ENCODE measurements around the gene RMDN2.
"Not testable (repeated sequence)": the region's sequence is repeated elsewhere in the genome, so short reads cannot be mapped to it uniquely, and the experiment has no call there.

DNA sequence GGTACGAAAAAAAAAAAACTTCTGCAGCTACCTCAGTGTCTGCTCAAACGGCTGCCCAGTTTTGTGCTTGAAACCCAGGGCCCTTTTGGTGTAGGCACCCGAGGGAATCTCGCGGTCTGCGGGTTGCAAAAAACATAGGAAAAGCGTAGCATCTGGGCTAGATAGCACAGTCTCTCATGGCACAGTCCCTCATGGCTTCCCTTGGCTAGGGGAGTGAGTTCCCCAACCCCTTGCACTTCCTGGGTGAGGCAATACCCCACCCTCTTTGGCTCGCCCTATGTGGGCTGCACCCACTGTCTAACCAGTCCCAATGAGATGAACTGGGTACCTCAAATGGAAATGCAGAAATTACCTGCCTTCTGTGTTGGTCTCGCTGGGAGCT lies 37.6 kb downstream of the RMDN2 start:
- not testable (repeated sequence) for TF ChIP-seq CTCF (IDR thresholded peaks at IDR 0.05); RNF2 (IDR thresholded peaks at IDR 0.05; ENCODE audit: borderline replicate concordance, low read depth); POLR2A (IDR thresholded peaks at IDR 0.05; ENCODE audit: low read length)
